WTC11 (cell line): ENCODE data around the gene KRCC1. TPM values are rescaled to one million over a fixed set of nuclear protein-coding genes. Genes with fewer than 3 reads are reported as not detected.

ENCODE experiments used
- ATAC-seq: fragments of 200-7000 bp; cut with Tn5 transposase; 2 replicates; pipeline ENCODE4 v1.10.0; 2021; ENCODE audit warnings: mild to moderate bottlenecking, moderate library complexity
- CTCF ChIA-PET: fragments of 300-600 bp; sonication (Branson Sonifier 250); formaldehyde crosslinking; loops from one replicate; lab custom pipeline; 2021; ENCODE audit warnings: antibody characterized with exemption; lab: Charles Lee
- POLR2A ChIA-PET: fragments of 350-600 bp; sonication (Branson Sonifier 250); formaldehyde crosslinking; loops from one replicate; lab custom pipeline; 2021; ENCODE audit warnings: antibody characterized with exemption; lab: Charles Lee
- DNase-seq: peaks from one replicate; pipeline ENCODE4 v3.0.0; 2021; ENCODE audit warnings: low spot score
- H3K27ac Mint-ChIP-seq: 2 replicates; pipeline ENCODE4 v1.8.0; 2021; ENCODE audit warnings: mixed read lengths
- H3K27me3 Mint-ChIP-seq: 2 replicates; pipeline ENCODE4 v1.8.0; 2021; ENCODE audit warnings: low read depth, mild to moderate bottlenecking, moderate library complexity, mixed read lengths
- H3K36me3 Mint-ChIP-seq: 2 replicates; pipeline ENCODE4 v1.8.0; 2021; ENCODE audit warnings: mixed read lengths
- H3K4me1 Mint-ChIP-seq: 2 replicates; pipeline ENCODE4 v1.8.0; 2022; ENCODE audit warnings: mixed read lengths
- H3K4me3 Mint-ChIP-seq: 2 replicates; pipeline ENCODE4 v1.8.0; 2021; ENCODE audit warnings: mild to moderate bottlenecking, moderate library complexity, mixed read lengths
- H3K9me3 Mint-ChIP-seq: 2 replicates; pipeline ENCODE4 v1.8.0; 2021; ENCODE audit warnings: mixed read lengths
- ESRRA ChIP-seq: sonication (generic); formaldehyde crosslinking; IDR thresholded peaks from 2 replicates; pipeline ENCODE4 v1.8.1; 2022; ENCODE audit warnings: mild to moderate bottlenecking, missing genetic modification reagents, borderline replicate concordance
- IRF2 ChIP-seq: sonication (generic); formaldehyde crosslinking; IDR thresholded peaks from 2 replicates; pipeline ENCODE4 v1.8.0; 2022; ENCODE audit warnings: low read depth, missing genetic modification reagents, borderline replicate concordance
- MYBL2 ChIP-seq: sonication (generic); formaldehyde crosslinking; IDR thresholded peaks from 2 replicates; pipeline ENCODE4 v1.8.1; 2023; ENCODE audit warnings: mild to moderate bottlenecking, moderate library complexity, missing genetic modification reagents
- NFYB ChIP-seq: sonication (generic); formaldehyde crosslinking; conservative IDR thresholded peaks from 2 replicates; pipeline ENCODE4 v1.8.0; 2022; ENCODE audit warnings: low read depth, missing genetic modification reagents
- NR2C2 ChIP-seq: sonication (generic); formaldehyde crosslinking; IDR thresholded peaks from 2 replicates; pipeline ENCODE4 v1.8.0; 2022; ENCODE audit warnings: mild to moderate bottlenecking, missing genetic modification reagents
- PRRX2 ChIP-seq: fragments of 250-450 bp; sonication (Bioruptor Pico); IDR thresholded peaks from 2 replicates; pipeline ENCODE4 v1.8.0; 2021; ENCODE audit warnings: mild to moderate bottlenecking
- SMAD3 ChIP-seq: sonication (generic); formaldehyde crosslinking; IDR thresholded peaks from 2 replicates; pipeline ENCODE4 v1.8.0; 2022; ENCODE audit warnings: missing genetic modification reagents, mild to moderate bottlenecking, borderline replicate concordance
- ZNF219 ChIP-seq: sonication (generic); formaldehyde crosslinking; IDR thresholded peaks from 2 replicates; pipeline ENCODE4 v1.8.0; 2023; ENCODE audit warnings: missing genetic modification reagents, mild to moderate bottlenecking, borderline replicate concordance
- ZNF423 ChIP-seq: fragments of 250-450 bp; sonication (Bioruptor Pico); IDR thresholded peaks from 2 replicates; pipeline ENCODE4 v2.1.2; 2022; ENCODE audit warnings: mild to moderate bottlenecking, moderate library complexity
- total RNA-seq: library from RNA; stranded (reverse); gene quantifications from 3 replicates; pipeline ENCODE4 v1.2.3, GENCODE V29; 2021
- TF ChIP-seq, protein P1 (sequence below): sonication (generic); formaldehyde crosslinking; IDR thresholded peaks from 2 replicates; pipeline ENCODE4 v1.8.1; 2023; ENCODE audit warnings: mild to moderate bottlenecking, missing genetic modification reagents
- TF ChIP-seq, protein P2 (sequence below): sonication (generic); formaldehyde crosslinking; IDR thresholded peaks from 2 replicates; pipeline ENCODE4 v1.8.1; 2023; ENCODE audit warnings: mild to moderate bottlenecking, missing genetic modification reagents, borderline replicate concordance
- TF ChIP-seq, protein P3 (sequence below): sonication (generic); formaldehyde crosslinking; IDR thresholded peaks from 2 replicates; pipeline ENCODE4 v1.8.1; 2023; ENCODE audit warnings: mild to moderate bottlenecking, missing genetic modification reagents, moderate library complexity
- TF ChIP-seq, protein P4 (sequence below): sonication (generic); formaldehyde crosslinking; IDR thresholded peaks from 2 replicates; pipeline ENCODE4 v1.8.1; 2022; ENCODE audit warnings: missing genetic modification reagents, borderline replicate concordance
- TF ChIP-seq, protein P5 (sequence below): fragments of 250-450 bp; sonication (Bioruptor Pico); IDR thresholded peaks from 2 replicates; pipeline ENCODE4 v1.9.0; 2021; ENCODE audit warnings: mild to moderate bottlenecking
- TF ChIP-seq, protein P6 (sequence below): sonication (generic); formaldehyde crosslinking; IDR thresholded peaks from 2 replicates; pipeline ENCODE4 v1.8.1; 2023; ENCODE audit warnings: mild to moderate bottlenecking, moderate library complexity, missing genetic modification reagents
- TF ChIP-seq, protein P7 (sequence below): sonication (generic); formaldehyde crosslinking; IDR thresholded peaks from 2 replicates; pipeline ENCODE4 v1.8.0; 2022; ENCODE audit warnings: mild to moderate bottlenecking, missing genetic modification reagents
- TF ChIP-seq, protein P8 (sequence below): sonication (generic); formaldehyde crosslinking; conservative IDR thresholded peaks from 2 replicates; pipeline ENCODE4 v1.8.1; 2022; ENCODE audit warnings: mild to moderate bottlenecking, missing genetic modification reagents

Gene KRCC1
- total RNA-seq, 1 experiment from 2014 or later, result 7.6 TPM

DNA sequence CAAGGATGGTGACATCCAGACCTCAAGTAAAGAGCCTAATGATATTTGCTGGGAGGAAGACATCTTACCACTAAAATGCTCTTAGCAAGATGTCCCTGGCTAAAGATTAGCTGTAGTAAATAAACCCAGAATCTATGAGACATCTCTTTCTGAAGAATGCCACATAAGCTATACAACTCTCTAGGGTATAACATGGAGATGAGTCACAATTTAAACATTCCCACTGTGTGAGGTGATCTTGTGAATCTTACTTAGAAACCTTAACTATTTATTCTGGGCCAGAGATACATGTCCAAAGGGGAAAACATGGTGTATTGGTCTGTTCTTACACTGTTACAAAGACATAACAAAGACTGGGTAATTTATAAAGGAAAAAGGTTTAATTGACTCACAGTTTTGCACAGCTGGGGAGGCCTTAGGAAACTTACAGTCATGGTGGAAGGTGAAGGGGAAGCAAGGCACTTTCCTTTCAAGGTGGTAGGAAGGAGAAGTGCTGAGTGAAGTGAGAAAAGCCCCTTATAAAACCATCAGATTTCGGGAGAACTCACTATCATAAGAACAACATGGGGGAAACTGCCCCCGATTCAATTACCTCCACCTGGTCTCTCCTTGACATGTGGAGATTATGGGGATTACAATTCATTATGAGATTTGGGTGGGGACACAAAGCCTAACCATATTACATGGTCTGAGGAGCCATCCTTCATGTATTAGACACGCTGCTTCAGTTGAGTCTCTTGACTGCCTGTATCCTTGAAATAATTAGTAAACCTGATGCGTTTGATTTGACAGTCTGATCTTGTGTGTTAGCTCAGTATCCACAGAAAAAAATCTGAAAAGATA lies 17.1 kb downstream of the KRCC1 start (continued):
- TF ChIP-seq, protein P1, sequence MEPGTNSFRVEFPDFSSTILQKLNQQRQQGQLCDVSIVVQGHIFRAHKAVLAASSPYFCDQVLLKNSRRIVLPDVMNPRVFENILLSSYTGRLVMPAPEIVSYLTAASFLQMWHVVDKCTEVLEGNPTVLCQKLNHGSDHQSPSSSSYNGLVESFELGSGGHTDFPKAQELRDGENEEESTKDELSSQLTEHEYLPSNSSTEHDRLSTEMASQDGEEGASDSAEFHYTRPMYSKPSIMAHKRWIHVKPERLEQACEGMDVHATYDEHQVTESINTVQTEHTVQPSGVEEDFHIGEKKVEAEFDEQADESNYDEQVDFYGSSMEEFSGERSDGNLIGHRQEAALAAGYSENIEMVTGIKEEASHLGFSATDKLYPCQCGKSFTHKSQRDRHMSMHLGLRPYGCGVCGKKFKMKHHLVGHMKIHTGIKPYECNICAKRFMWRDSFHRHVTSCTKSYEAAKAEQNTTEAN (CRISPR knock-in tag), result no peak
- no peak for TF ChIP-seq NFYB (CRISPR knock-in tag)
- TF ChIP-seq, protein P2, sequence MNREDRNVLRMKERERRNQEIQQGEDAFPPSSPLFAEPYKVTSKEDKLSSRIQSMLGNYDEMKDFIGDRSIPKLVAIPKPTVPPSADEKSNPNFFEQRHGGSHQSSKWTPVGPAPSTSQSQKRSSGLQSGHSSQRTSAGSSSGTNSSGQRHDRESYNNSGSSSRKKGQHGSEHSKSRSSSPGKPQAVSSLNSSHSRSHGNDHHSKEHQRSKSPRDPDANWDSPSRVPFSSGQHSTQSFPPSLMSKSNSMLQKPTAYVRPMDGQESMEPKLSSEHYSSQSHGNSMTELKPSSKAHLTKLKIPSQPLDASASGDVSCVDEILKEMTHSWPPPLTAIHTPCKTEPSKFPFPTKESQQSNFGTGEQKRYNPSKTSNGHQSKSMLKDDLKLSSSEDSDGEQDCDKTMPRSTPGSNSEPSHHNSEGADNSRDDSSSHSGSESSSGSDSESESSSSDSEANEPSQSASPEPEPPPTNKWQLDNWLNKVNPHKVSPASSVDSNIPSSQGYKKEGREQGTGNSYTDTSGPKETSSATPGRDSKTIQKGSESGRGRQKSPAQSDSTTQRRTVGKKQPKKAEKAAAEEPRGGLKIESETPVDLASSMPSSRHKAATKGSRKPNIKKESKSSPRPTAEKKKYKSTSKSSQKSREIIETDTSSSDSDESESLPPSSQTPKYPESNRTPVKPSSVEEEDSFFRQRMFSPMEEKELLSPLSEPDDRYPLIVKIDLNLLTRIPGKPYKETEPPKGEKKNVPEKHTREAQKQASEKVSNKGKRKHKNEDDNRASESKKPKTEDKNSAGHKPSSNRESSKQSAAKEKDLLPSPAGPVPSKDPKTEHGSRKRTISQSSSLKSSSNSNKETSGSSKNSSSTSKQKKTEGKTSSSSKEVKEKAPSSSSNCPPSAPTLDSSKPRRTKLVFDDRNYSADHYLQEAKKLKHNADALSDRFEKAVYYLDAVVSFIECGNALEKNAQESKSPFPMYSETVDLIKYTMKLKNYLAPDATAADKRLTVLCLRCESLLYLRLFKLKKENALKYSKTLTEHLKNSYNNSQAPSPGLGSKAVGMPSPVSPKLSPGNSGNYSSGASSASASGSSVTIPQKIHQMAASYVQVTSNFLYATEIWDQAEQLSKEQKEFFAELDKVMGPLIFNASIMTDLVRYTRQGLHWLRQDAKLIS, result no peak
- TF ChIP-seq, protein P3, sequence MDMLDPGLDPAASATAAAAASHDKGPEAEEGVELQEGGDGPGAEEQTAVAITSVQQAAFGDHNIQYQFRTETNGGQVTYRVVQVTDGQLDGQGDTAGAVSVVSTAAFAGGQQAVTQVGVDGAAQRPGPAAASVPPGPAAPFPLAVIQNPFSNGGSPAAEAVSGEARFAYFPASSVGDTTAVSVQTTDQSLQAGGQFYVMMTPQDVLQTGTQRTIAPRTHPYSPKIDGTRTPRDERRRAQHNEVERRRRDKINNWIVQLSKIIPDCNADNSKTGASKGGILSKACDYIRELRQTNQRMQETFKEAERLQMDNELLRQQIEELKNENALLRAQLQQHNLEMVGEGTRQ (CRISPR knock-in tag), result no peak

DNA sequence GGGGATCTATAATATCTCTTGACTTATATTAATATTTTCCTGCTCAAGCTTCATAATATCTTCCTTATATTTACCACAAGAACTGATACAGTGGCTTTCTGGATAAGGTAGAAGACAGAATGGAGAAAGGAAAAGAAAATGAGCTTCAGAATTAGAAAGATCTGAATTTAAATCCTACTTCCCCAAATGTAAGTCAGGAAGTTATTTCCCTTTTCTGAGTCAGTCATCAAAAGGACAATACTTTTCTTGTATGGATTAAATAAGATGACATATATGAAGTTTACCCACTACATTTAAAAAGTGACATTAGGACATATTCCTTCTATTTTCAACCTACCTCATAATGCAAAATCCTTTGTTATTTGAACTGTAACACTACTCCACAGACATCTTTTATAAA lies 19.0 kb downstream of the KRCC1 start:
- ATAC-seq (no peak), DNase-seq (no peak)
- H3K27ac Mint-ChIP-seq, result no peak overlapping the region
- H3K4me3 Mint-ChIP-seq, result no peak overlapping the region
- CTCF ChIA-PET, result interaction anchor here (2.8 kb wide), 1 partner anchor 24 kb away, joined by 13 read pairs; no protein-coding TSS in a partner anchor
- TF ChIP-seq, protein P4, sequence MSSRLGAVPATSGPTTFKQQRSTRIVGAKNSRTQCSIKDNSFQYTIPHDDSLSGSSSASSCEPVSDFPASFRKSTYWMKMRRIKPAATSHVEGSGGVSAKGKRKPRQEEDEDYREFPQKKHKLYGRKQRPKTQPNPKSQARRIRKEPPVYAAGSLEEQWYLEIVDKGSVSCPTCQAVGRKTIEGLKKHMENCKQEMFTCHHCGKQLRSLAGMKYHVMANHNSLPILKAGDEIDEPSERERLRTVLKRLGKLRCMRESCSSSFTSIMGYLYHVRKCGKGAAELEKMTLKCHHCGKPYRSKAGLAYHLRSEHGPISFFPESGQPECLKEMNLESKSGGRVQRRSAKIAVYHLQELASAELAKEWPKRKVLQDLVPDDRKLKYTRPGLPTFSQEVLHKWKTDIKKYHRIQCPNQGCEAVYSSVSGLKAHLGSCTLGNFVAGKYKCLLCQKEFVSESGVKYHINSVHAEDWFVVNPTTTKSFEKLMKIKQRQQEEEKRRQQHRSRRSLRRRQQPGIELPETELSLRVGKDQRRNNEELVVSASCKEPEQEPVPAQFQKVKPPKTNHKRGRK (CRISPR knock-in tag), result no peak
- TF ChIP-seq PRRX2 (CRISPR knock-in tag) (no peak), ZNF219 (no peak), MYBL2 (CRISPR knock-in tag) (no peak), SMAD3 (CRISPR knock-in tag) (no peak), ESRRA (CRISPR knock-in tag) (no peak), IRF2 (CRISPR knock-in tag) (no peak), NR2C2 (no peak), ZNF423 (CRISPR knock-in tag) (no peak)
- TF ChIP-seq, protein P5, sequence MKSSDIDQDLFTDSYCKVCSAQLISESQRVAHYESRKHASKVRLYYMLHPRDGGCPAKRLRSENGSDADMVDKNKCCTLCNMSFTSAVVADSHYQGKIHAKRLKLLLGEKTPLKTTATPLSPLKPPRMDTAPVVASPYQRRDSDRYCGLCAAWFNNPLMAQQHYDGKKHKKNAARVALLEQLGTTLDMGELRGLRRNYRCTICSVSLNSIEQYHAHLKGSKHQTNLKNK (CRISPR knock-in tag), result no peak
- TF ChIP-seq, protein P6, sequence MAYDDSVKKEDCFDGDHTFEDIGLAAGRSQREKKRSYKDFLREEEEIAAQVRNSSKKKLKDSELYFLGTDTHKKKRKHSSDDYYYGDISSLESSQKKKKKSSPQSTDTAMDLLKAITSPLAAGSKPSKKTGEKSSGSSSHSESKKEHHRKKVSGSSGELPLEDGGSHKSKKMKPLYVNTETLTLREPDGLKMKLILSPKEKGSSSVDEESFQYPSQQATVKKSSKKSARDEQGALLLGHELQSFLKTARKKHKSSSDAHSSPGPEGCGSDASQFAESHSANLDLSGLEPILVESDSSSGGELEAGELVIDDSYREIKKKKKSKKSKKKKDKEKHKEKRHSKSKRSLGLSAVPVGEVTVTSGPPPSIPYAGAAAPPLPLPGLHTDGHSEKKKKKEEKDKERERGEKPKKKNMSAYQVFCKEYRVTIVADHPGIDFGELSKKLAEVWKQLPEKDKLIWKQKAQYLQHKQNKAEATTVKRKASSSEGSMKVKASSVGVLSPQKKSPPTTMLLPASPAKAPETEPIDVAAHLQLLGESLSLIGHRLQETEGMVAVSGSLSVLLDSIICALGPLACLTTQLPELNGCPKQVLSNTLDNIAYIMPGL (CRISPR knock-in tag), result no peak
- TF ChIP-seq, protein P7, sequence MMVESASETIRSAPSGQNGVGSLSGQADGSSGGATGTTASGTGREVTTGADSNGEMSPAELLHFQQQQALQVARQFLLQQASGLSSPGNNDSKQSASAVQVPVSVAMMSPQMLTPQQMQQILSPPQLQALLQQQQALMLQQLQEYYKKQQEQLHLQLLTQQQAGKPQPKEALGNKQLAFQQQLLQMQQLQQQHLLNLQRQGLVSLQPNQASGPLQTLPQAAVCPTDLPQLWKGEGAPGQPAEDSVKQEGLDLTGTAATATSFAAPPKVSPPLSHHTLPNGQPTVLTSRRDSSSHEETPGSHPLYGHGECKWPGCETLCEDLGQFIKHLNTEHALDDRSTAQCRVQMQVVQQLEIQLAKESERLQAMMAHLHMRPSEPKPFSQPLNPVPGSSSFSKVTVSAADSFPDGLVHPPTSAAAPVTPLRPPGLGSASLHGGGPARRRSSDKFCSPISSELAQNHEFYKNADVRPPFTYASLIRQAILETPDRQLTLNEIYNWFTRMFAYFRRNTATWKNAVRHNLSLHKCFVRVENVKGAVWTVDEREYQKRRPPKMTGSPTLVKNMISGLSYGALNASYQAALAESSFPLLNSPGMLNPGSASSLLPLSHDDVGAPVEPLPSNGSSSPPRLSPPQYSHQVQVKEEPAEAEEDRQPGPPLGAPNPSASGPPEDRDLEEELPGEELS (CRISPR knock-in tag), result no peak
- TF ChIP-seq, protein P8, sequence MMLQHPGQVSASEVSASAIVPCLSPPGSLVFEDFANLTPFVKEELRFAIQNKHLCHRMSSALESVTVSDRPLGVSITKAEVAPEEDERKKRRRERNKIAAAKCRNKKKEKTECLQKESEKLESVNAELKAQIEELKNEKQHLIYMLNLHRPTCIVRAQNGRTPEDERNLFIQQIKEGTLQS (CRISPR knock-in tag), result no peak
- POLR2A ChIA-PET, result no interaction called here
- no peaks in the 10 kb centered on the region for H3K9me3 Mint-ChIP-seq
- H3K36me3 Mint-ChIP-seq, result peaks cover 5% of the 10 kb centered on the region; the same call in 1 of the 2 replicates
- 0 out of 2 replicates have a peak, but pooled peaks cover 8% of the 10 kb centered on the region for H3K4me1 Mint-ChIP-seq
- H3K27me3 Mint-ChIP-seq, result no peaks in the 10 kb centered on the region
